Measurements from ENCODE around the gene NAALADL2. TPM values are rescaled to one million over a fixed set of nuclear protein-coding genes. Genes with fewer than 3 reads are reported as not detected.

The NAALADL2 gene
- total RNA-seq, 2 donors from 2014 or later = 0.70 TPM; not detected in 1

GRCh38 chr3:175211466-175211865 lies 352.3 kb downstream of the NAALADL2 start:
- peaks cover 22% of the 10 kb centered on the region for H3K9me3 Mint-ChIP-seq
- no peak overlapping the region for H3K4me3 Mint-ChIP-seq
- DNase-seq (ENCODE audit: low spot score) (no peak), ATAC-seq (no peak)
- H3K27ac Mint-ChIP-seq = no peak overlapping the region
- no peaks in the 10 kb centered on the region for H3K4me1 Mint-ChIP-seq (ENCODE audit: low read depth in 2 of 2)
- H3K27me3 Mint-ChIP-seq = no peaks in the 10 kb centered on the region
- H3K36me3 Mint-ChIP-seq = no peaks in the 10 kb centered on the region

- H3K27me3 Mint-ChIP-seq = no peaks in the 10 kb centered on the region
- no peak overlapping the region for H3K4me3 Mint-ChIP-seq
- no peaks in the 10 kb centered on the region for H3K36me3 Mint-ChIP-seq
- ATAC-seq = no peak
- no peaks in the 10 kb centered on the region for H3K4me1 Mint-ChIP-seq (ENCODE audit: low read depth in 2 of 2)
- DNase-seq (ENCODE audit: low spot score) = no peak
- peaks cover 19% of the 10 kb centered on the region for H3K9me3 Mint-ChIP-seq
- H3K27ac Mint-ChIP-seq = no peak overlapping the region
Measured at GRCh38 chr3:175212896-175213295, 353.8 kb downstream of the NAALADL2 start.

- Mint-ChIP-seq H3K36me3 (no peaks in the 10 kb centered on the region), H3K4me3 (no peak overlapping the region), H3K9me3 (peaks cover 14% of the 10 kb centered on the region), H3K27ac (no peak overlapping the region), H3K27me3 (no peaks in the 10 kb centered on the region), H3K4me1 (ENCODE audit: low read depth in 2 of 2) (no peaks in the 10 kb centered on the region)
- ATAC-seq (no peak), DNase-seq (ENCODE audit: low spot score) (no peak)
Measured at GRCh38 chr3:175214216-175214615, 355.1 kb downstream of the NAALADL2 start.

- ATAC-seq = no peak
- Mint-ChIP-seq H3K36me3 (no peaks in the 10 kb centered on the region), H3K4me1 (ENCODE audit: low read depth in 2 of 2) (no peaks in the 10 kb centered on the region), H3K4me3 (no peak overlapping the region), H3K9me3 (peaks cover 11% of the 10 kb centered on the region), H3K27me3 (no peaks in the 10 kb centered on the region), H3K27ac (no peak overlapping the region)
- DNase-seq (ENCODE audit: low spot score) = no peak
Measured at GRCh38 chr3:175215833-175216232, 356.7 kb downstream of the NAALADL2 start.

- H3K9me3 Mint-ChIP-seq = no peaks in the 10 kb centered on the region
- DNase-seq (ENCODE audit: low spot score) (no peak), ATAC-seq (no peak)
- no peaks in the 10 kb centered on the region for H3K27me3 Mint-ChIP-seq
- peaks cover 4% of the 10 kb centered on the region for H3K36me3 Mint-ChIP-seq
- H3K4me1 Mint-ChIP-seq (ENCODE audit: low read depth in 2 of 2) = no peaks in the 10 kb centered on the region
- no peak overlapping the region for H3K4me3 Mint-ChIP-seq
- no peak overlapping the region for H3K27ac Mint-ChIP-seq
Measured at GRCh38 chr3:175222356-175222755, 363.2 kb downstream of the NAALADL2 start.

GRCh38 chr3:175224051-175224450 lies 364.9 kb downstream of the NAALADL2 start:
- no peak for ATAC-seq
- no peaks in the 10 kb centered on the region for H3K4me1 Mint-ChIP-seq (ENCODE audit: low read depth in 2 of 2)
- H3K4me3 Mint-ChIP-seq = no peak overlapping the region
- peaks cover 4% of the 10 kb centered on the region for H3K36me3 Mint-ChIP-seq
- H3K27me3 Mint-ChIP-seq = no peaks in the 10 kb centered on the region
- DNase-seq (ENCODE audit: low spot score) = no peak
- H3K9me3 Mint-ChIP-seq = no peaks in the 10 kb centered on the region
- no peak overlapping the region for H3K27ac Mint-ChIP-seq

- Mint-ChIP-seq H3K27ac (no peak overlapping the region), H3K4me3 (no peak overlapping the region), H3K4me1 (ENCODE audit: low read depth in 2 of 2) (no peaks in the 10 kb centered on the region), H3K36me3 (peaks cover 4% of the 10 kb centered on the region), H3K9me3 (no peaks in the 10 kb centered on the region), H3K27me3 (no peaks in the 10 kb centered on the region)
- DNase-seq (ENCODE audit: low spot score) = no peak
- no peak for ATAC-seq
Measured at GRCh38 chr3:175226444-175226843, 367.3 kb downstream of the NAALADL2 start.

GRCh38 chr3:175227126-175227525 lies 368.0 kb downstream of the NAALADL2 start:
- no peak for ATAC-seq
- peaks cover 4% of the 10 kb centered on the region for H3K36me3 Mint-ChIP-seq
- no peaks in the 10 kb centered on the region for H3K27me3 Mint-ChIP-seq
- peaks cover 3% of the 10 kb centered on the region for H3K9me3 Mint-ChIP-seq
- DNase-seq (ENCODE audit: low spot score) = no peak
- H3K4me1 Mint-ChIP-seq (ENCODE audit: low read depth in 2 of 2) = no peaks in the 10 kb centered on the region
- H3K27ac Mint-ChIP-seq = no peak overlapping the region
- no peak overlapping the region for H3K4me3 Mint-ChIP-seq

- ATAC-seq (no peak), DNase-seq (ENCODE audit: low spot score) (no peak)
- Mint-ChIP-seq H3K36me3 (no peaks in the 10 kb centered on the region), H3K4me3 (no peak overlapping the region), H3K27ac (no peak overlapping the region), H3K27me3 (no peaks in the 10 kb centered on the region), H3K4me1 (ENCODE audit: low read depth in 2 of 2) (no peaks in the 10 kb centered on the region), H3K9me3 (peaks cover 3% of the 10 kb centered on the region)
Measured at GRCh38 chr3:175233957-175234940, 375.1 kb downstream of the NAALADL2 start.

GRCh38 chr3:175238801-175239200 lies 379.7 kb downstream of the NAALADL2 start:
- Mint-ChIP-seq H3K27me3 (no peaks in the 10 kb centered on the region), H3K27ac (no peak overlapping the region), H3K36me3 (no peaks in the 10 kb centered on the region), H3K4me3 (no peak overlapping the region), H3K4me1 (ENCODE audit: low read depth in 2 of 2) (no peaks in the 10 kb centered on the region), H3K9me3 (peaks cover 5% of the 10 kb centered on the region)
- no peak for DNase-seq (ENCODE audit: low spot score)
- no peak for ATAC-seq

GRCh38 chr3:175240921-175241320 lies 381.8 kb downstream of the NAALADL2 start:
- no peak overlapping the region for H3K4me3 Mint-ChIP-seq
- no peaks in the 10 kb centered on the region for H3K36me3 Mint-ChIP-seq
- H3K4me1 Mint-ChIP-seq (ENCODE audit: low read depth in 2 of 2) = no peaks in the 10 kb centered on the region
- ATAC-seq (no peak), DNase-seq (ENCODE audit: low spot score) (no peak)
- no peaks in the 10 kb centered on the region for H3K27me3 Mint-ChIP-seq
- H3K27ac Mint-ChIP-seq = no peak overlapping the region
- H3K9me3 Mint-ChIP-seq = peaks cover 13% of the 10 kb centered on the region

GRCh38 chr3:175242243-175242642 lies 383.1 kb downstream of the NAALADL2 start:
- Mint-ChIP-seq H3K4me1 (ENCODE audit: low read depth in 2 of 2) (no peaks in the 10 kb centered on the region), H3K27ac (no peak overlapping the region), H3K27me3 (no peaks in the 10 kb centered on the region), H3K4me3 (no peak overlapping the region), H3K36me3 (peaks cover 3% of the 10 kb centered on the region), H3K9me3 (peaks cover 13% of the 10 kb centered on the region)
- DNase-seq (ENCODE audit: low spot score) (no peak), ATAC-seq (no peak)

GRCh38 chr3:175246234-175246633 lies 387.1 kb downstream of the NAALADL2 start:
- Mint-ChIP-seq H3K4me1 (ENCODE audit: low read depth in 2 of 2) (no peaks in the 10 kb centered on the region), H3K27me3 (no peaks in the 10 kb centered on the region), H3K36me3 (peaks cover 7% of the 10 kb centered on the region), H3K27ac (no peak overlapping the region), H3K4me3 (no peak overlapping the region), H3K9me3 (peaks cover 13% of the 10 kb centered on the region)
- DNase-seq (ENCODE audit: low spot score) (no peak), ATAC-seq (no peak)

- Mint-ChIP-seq H3K27ac (no peak overlapping the region), H3K27me3 (no peaks in the 10 kb centered on the region), H3K9me3 (peaks cover 16% of the 10 kb centered on the region), H3K4me3 (no peak overlapping the region), H3K36me3 (peaks cover 7% of the 10 kb centered on the region), H3K4me1 (ENCODE audit: low read depth in 2 of 2) (no peaks in the 10 kb centered on the region)
- ATAC-seq (no peak), DNase-seq (ENCODE audit: low spot score) (no peak)
Measured at GRCh38 chr3:175246766-175247165, 387.6 kb downstream of the NAALADL2 start.

All from natural killer cell treated with Interleukin-12 subunit alpha and Interleukin-12 subunit beta and Interleukin-15 and Interleukin-18, amount 100 ng/mL, for 72 hours (primary cell).